GM10266 (cell line): ENCODE measurements around the gene GPN2.
A peak's percentile ranks its signal among the peaks of the same experiment; 100 is the strongest.

Source experiments
- DNase-seq: peaks from one replicate; pipeline ENCODE4 v3.0.0; 2012; ENCODE audit errors: extremely low spot score
- CTCF ChIP-seq: IDR thresholded peaks from 2 replicates; pipeline ENCODE4 v1.5.1; 2012; ENCODE audit warnings: mild to moderate bottlenecking, low read depth; ENCODE audit not compliant: control insufficient read depth, insufficient read depth; ENCODE audit errors: missing control alignments

The GPN2 gene

GRCh38 chr1:26889551-26890466 is at the start of gene GPN2:
Gene GPN2, minus strand, starts transcription at chr1:26890283. Its CDS starts 187 bp downstream, at chr1:26890096.
- TF ChIP-seq CTCF: no peak
- DNase-seq: peak; percentile 92

- DNase-seq: no peak
- TF ChIP-seq CTCF: no peak
Observed at GRCh38 chr1:26938659-26939025, 48.6 kb upstream of the GPN2 start.

- TF ChIP-seq CTCF: no peak
- no peak for DNase-seq
Observed at GRCh38 chr1:26938004-26938658, 48.0 kb upstream of the GPN2 start.

DNA sequence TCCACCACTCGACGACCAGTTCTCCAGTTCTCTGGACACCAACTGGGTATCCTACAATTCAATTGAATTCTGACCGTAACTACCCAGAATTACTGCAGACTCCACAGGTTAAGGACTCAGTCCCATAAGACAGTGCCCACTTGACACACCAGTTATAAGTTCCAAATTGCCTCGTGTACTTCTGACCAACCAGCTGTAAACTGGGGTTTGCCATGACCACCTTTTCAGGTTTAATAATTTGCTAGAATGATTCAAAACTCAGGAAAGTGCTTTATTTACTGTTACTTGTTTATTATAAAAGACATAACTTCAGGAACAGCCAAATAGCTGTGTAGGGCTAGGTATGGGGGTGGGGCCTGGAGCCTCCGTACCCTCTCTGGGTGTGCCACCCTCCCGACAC is 46.7 kb upstream of the GPN2 start:
- no peak for TF ChIP-seq CTCF
- DNase-seq: no peak

- no peak for TF ChIP-seq CTCF
- DNase-seq: peak; percentile 58
Observed at GRCh38 chr1:26932531-26932930, 42.4 kb upstream of the GPN2 start.

DNA sequence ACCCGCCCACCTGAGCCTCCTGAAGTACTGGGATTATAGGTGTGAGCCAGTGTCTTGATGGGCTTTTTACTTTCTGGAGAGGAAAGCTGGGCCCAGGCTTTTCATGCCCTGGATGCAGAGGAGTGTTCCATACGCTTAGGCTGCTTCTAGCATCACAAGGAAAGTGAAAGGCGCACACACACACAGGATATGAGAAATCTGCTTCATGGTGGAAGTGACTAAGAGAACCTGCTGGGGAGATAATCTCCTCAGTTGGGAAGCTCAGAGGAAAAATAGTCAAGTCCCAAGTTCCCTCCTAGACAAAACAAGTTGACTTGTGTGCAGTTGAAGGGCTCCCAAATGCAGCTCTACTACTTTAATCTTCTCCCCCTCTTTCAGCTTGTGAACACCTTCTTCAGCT is 33.6 kb upstream of the GPN2 start:
- TF ChIP-seq CTCF: no peak
- DNase-seq: no peak

- DNase-seq: no peak
- no peak for TF ChIP-seq CTCF
Observed at GRCh38 chr1:26922901-26923300, 32.8 kb upstream of the GPN2 start.
